Stromal cell of bone marrow (primary cell): ENCODE measurements around the gene LOXL1.
"Not testable (repeated sequence)": the region's sequence is repeated elsewhere in the genome, so short reads cannot be mapped to it uniquely, and the experiment has no call there.

Experiments used
- DNase-seq: peaks from one replicate; pipeline ENCODE4 v3.0.0-alpha.2; 2012; ENCODE audit warnings: low read depth

Gene LOXL1

GRCh38 chr15:73922186-73923151 is 3.8 kb upstream of the LOXL1 start:
- no peak for DNase-seq

GRCh38 chr15:73923156-73923487 is 3.1 kb upstream of the LOXL1 start:
- DNase-seq: no peak

- DNase-seq: no peak
Observed at GRCh38 chr15:73923488-73924164, 2.6 kb upstream of the LOXL1 start.

- peak; percentile 82 for DNase-seq
Observed at GRCh38 chr15:73924171-73924921, 1.9 kb upstream of the LOXL1 start.

GRCh38 chr15:73925848-73926218 is 429 bp upstream of the LOXL1 start:
- DNase-seq: no peak

- DNase-seq: no peak
Observed at GRCh38 chr15:73927003-73927475, 777 bp downstream of the LOXL1 start.

- DNase-seq: no peak
Observed at GRCh38 chr15:73927476-73928240, 1.4 kb downstream of the LOXL1 start.

GRCh38 chr15:73928241-73928579 is 1.9 kb downstream of the LOXL1 start:
- DNase-seq: no peak

- no peak for DNase-seq
Observed at GRCh38 chr15:73928971-73929627, 2.8 kb downstream of the LOXL1 start.

- DNase-seq: peak; percentile 61
Observed at GRCh38 chr15:73930371-73930770, 4.1 kb downstream of the LOXL1 start.

- DNase-seq: peak; percentile 74
Observed at GRCh38 chr15:73930790-73931281, 4.6 kb downstream of the LOXL1 start.

GRCh38 chr15:73931441-73931840 is 5.2 kb downstream of the LOXL1 start:
- no peak for DNase-seq

- no peak for DNase-seq
Observed at GRCh38 chr15:73932381-73933191, 6.3 kb downstream of the LOXL1 start.

GRCh38 chr15:73934281-73934680 is 8.0 kb downstream of the LOXL1 start:
- no peak for DNase-seq

GRCh38 chr15:73935547-73935946 is 9.3 kb downstream of the LOXL1 start:
- DNase-seq: no peak

GRCh38 chr15:73936181-73936580 is 9.9 kb downstream of the LOXL1 start:
- no peak for DNase-seq

GRCh38 chr15:73936588-73937290 is 10.5 kb downstream of the LOXL1 start:
- no peak for DNase-seq

- DNase-seq: no peak
Observed at GRCh38 chr15:73937296-73937695, 11.0 kb downstream of the LOXL1 start.

GRCh38 chr15:73937726-73938125 is 11.5 kb downstream of the LOXL1 start:
- DNase-seq: no peak

- not testable (repeated sequence) for DNase-seq
Observed at GRCh38 chr15:73938516-73938915, 12.3 kb downstream of the LOXL1 start.
